Measurements from ENCODE around the gene SESN3. TPM values are rescaled to one million over a fixed set of nuclear protein-coding genes. Genes with fewer than 3 reads are reported as not detected.
"Not testable (repeated sequence)": the region's sequence is repeated elsewhere in the genome, so short reads cannot be mapped to it uniquely, and the experiment has no call there.

The SESN3 gene
- total RNA-seq = 1 to 10 TPM; 6.8 to 9.3 (median 7.3) TPM

- Mint-ChIP-seq H3K27me3 (ENCODE audit: low read depth) (no peaks in the 10 kb centered on the region), H3K4me3 (peak within 1 kb of the TSS; percentile 96), H3K4me1 (ENCODE audit: low read depth) (peaks cover 53% of the 10 kb centered on the region), H3K36me3 (ENCODE audit: insufficient read depth) (peaks cover 1% of the 10 kb centered on the region), H3K9me3 (no peaks in the 10 kb centered on the region)
- peak; percentile 97 for DNase-seq
- ATAC-seq = peak; percentile 94
These were observed at the start of gene SESN3 for GRCh38 chr11:95231127-95231880. SESN3 (minus strand) TSS chr11:95231202; CDS start chr11:95230860, 342 bp downstream.

GRCh38 chr11:95279921-95280868, 49.2 kb upstream of the SESN3 start:
- Mint-ChIP-seq H3K9me3 (no peaks in the 10 kb centered on the region), H3K27me3 (ENCODE audit: low read depth) (no peaks in the 10 kb centered on the region), H3K4me3 (no peak overlapping the region), H3K36me3 (ENCODE audit: insufficient read depth) (no peaks in the 10 kb centered on the region), H3K4me1 (ENCODE audit: low read depth) (peaks cover 2% of the 10 kb centered on the region)
- DNase-seq = no peak
- no peak for ATAC-seq

- Mint-ChIP-seq H3K4me1 (ENCODE audit: low read depth) (peaks cover 2% of the 10 kb centered on the region), H3K4me3 (no peak overlapping the region), H3K36me3 (ENCODE audit: insufficient read depth) (no peaks in the 10 kb centered on the region), H3K27me3 (ENCODE audit: low read depth) (no peaks in the 10 kb centered on the region), H3K9me3 (no peaks in the 10 kb centered on the region)
- no peak for ATAC-seq
- no peak for DNase-seq
These were observed 46.9 kb upstream of the SESN3 start for GRCh38 chr11:95277868-95278267.

GRCh38 chr11:95276139-95276538, 45.1 kb upstream of the SESN3 start:
- H3K9me3 Mint-ChIP-seq = no peaks in the 10 kb centered on the region
- no peaks in the 10 kb centered on the region for H3K36me3 Mint-ChIP-seq (ENCODE audit: insufficient read depth)
- H3K4me3 Mint-ChIP-seq = no peak overlapping the region
- H3K4me1 Mint-ChIP-seq (ENCODE audit: low read depth) = peaks cover 2% of the 10 kb centered on the region
- ATAC-seq (no peak), DNase-seq (no peak)
- no peaks in the 10 kb centered on the region for H3K27me3 Mint-ChIP-seq (ENCODE audit: low read depth)

- H3K27me3 Mint-ChIP-seq (ENCODE audit: low read depth); H3K9me3 Mint-ChIP-seq; H3K36me3 Mint-ChIP-seq (ENCODE audit: insufficient read depth); DNase-seq; H3K4me3 Mint-ChIP-seq; H3K4me1 Mint-ChIP-seq (ENCODE audit: low read depth); ATAC-seq: not testable (repeated sequence)
These were observed 42.6 kb upstream of the SESN3 start for GRCh38 chr11:95273618-95274017.

GRCh38 chr11:95269036-95269819, 38.2 kb upstream of the SESN3 start:
- Mint-ChIP-seq H3K4me1 (ENCODE audit: low read depth) (no peaks in the 10 kb centered on the region), H3K36me3 (ENCODE audit: insufficient read depth) (peaks cover 2% of the 10 kb centered on the region), H3K27me3 (ENCODE audit: low read depth) (no peaks in the 10 kb centered on the region), H3K9me3 (peaks cover 4% of the 10 kb centered on the region), H3K4me3 (no peak overlapping the region)
- DNase-seq (no peak), ATAC-seq (no peak)

- no peak for DNase-seq
- Mint-ChIP-seq H3K4me1 (ENCODE audit: low read depth) (peaks cover 5% of the 10 kb centered on the region), H3K27me3 (ENCODE audit: low read depth) (no peaks in the 10 kb centered on the region), H3K9me3 (peaks cover 4% of the 10 kb centered on the region), H3K4me3 (no peak overlapping the region), H3K36me3 (ENCODE audit: insufficient read depth) (peaks cover 2% of the 10 kb centered on the region)
- no peak for ATAC-seq
These were observed 37.4 kb upstream of the SESN3 start for GRCh38 chr11:95268391-95268790.

GRCh38 chr11:95267601-95268213, 36.7 kb upstream of the SESN3 start:
- no peak for ATAC-seq
- peaks cover 4% of the 10 kb centered on the region for H3K9me3 Mint-ChIP-seq
- no peak for DNase-seq
- no peak overlapping the region for H3K4me3 Mint-ChIP-seq
- H3K27me3 Mint-ChIP-seq (ENCODE audit: low read depth) = no peaks in the 10 kb centered on the region
- H3K4me1 Mint-ChIP-seq (ENCODE audit: low read depth) = peaks cover 6% of the 10 kb centered on the region
- H3K36me3 Mint-ChIP-seq (ENCODE audit: insufficient read depth) = peaks cover 2% of the 10 kb centered on the region

GRCh38 chr11:95266751-95267374, 35.9 kb upstream of the SESN3 start:
- no peak for ATAC-seq
- no peak for DNase-seq
- Mint-ChIP-seq H3K9me3 (peaks cover 4% of the 10 kb centered on the region), H3K4me1 (ENCODE audit: low read depth) (peaks cover 6% of the 10 kb centered on the region), H3K36me3 (ENCODE audit: insufficient read depth) (peaks cover 2% of the 10 kb centered on the region), H3K27me3 (ENCODE audit: low read depth) (no peaks in the 10 kb centered on the region), H3K4me3 (no peak overlapping the region)

- Mint-ChIP-seq H3K4me3 (no peak overlapping the region), H3K4me1 (ENCODE audit: low read depth) (peaks cover 6% of the 10 kb centered on the region), H3K36me3 (ENCODE audit: insufficient read depth) (peaks cover 2% of the 10 kb centered on the region), H3K9me3 (peaks cover 4% of the 10 kb centered on the region), H3K27me3 (ENCODE audit: low read depth) (peaks cover 1% of the 10 kb centered on the region)
- ATAC-seq (no peak), DNase-seq (no peak)
These were observed 33.9 kb upstream of the SESN3 start for GRCh38 chr11:95264881-95265280.

GRCh38 chr11:95262994-95263765, 32.2 kb upstream of the SESN3 start:
- Mint-ChIP-seq H3K36me3 (ENCODE audit: insufficient read depth) (peaks cover under 1% of the 10 kb centered on the region), H3K4me3 (no peak overlapping the region), H3K4me1 (ENCODE audit: low read depth) (peaks cover 6% of the 10 kb centered on the region), H3K27me3 (ENCODE audit: low read depth) (peaks cover 1% of the 10 kb centered on the region), H3K9me3 (peaks cover 2% of the 10 kb centered on the region)
- DNase-seq (no peak), ATAC-seq (no peak)

GRCh38 chr11:95257456-95257971, 26.5 kb upstream of the SESN3 start:
- no peak for DNase-seq
- Mint-ChIP-seq H3K27me3 (ENCODE audit: low read depth) (peaks cover 1% of the 10 kb centered on the region), H3K4me1 (ENCODE audit: low read depth) (peaks cover 43% of the 10 kb centered on the region), H3K9me3 (no peaks in the 10 kb centered on the region), H3K36me3 (ENCODE audit: insufficient read depth) (no peaks in the 10 kb centered on the region), H3K4me3 (no peak overlapping the region)
- no peak for ATAC-seq

- Mint-ChIP-seq H3K27me3 (ENCODE audit: low read depth) (no peaks in the 10 kb centered on the region), H3K4me1 (ENCODE audit: low read depth) (peaks cover 47% of the 10 kb centered on the region), H3K36me3 (ENCODE audit: insufficient read depth) (no peaks in the 10 kb centered on the region), H3K9me3 (no peaks in the 10 kb centered on the region), H3K4me3 (no peak overlapping the region)
- no peak for DNase-seq
- ATAC-seq = no peak
These were observed 25.3 kb upstream of the SESN3 start for GRCh38 chr11:95256321-95256779.

Data from activated T-cell treated with anti-CD3 and anti-CD28 coated beads, Interleukin-2, amount 50 U/mL, for 4 hours (primary cell).